Natural killer cell (primary cell): ENCODE results near the gene USPL1. TPM values are rescaled to one million over a fixed set of nuclear protein-coding genes. Genes with fewer than 3 reads are reported as not detected.

Experiments
- ATAC-seq, 3 donors: fragments of 150-1000 bp in 2 of 3; fragments of 200-7000 bp in 1 of 3; cut with Tn5 transposase; 1 replicate in 1 of 3; 2 replicates in 2 of 3; pipeline ENCODE4 v1.10.0; 2021; ENCODE audit warnings: mild to moderate bottlenecking in 2 of 3, moderate library complexity in 2 of 3
- DNase-seq, 2 donors: peaks; one replicate each; pipeline versions ENCODE4 v3.0.0 to v3.0.0-alpha.2; 2013 to 2021; ENCODE audit warnings: mixed read lengths in 1 of 2
- H3K27ac ChIP-seq: one replicate; pipeline ENCODE4 v1.5.1; 2013; ENCODE audit warnings: mild to moderate bottlenecking, low read length
- H3K27me3 ChIP-seq: one replicate; pipeline ENCODE4 v1.6.1; 2013; ENCODE audit warnings: low read length; ENCODE audit not compliant: control insufficient read depth, insufficient read depth
- H3K36me3 ChIP-seq: one replicate; pipeline ENCODE4 v1.6.1; 2013; ENCODE audit warnings: low read length; ENCODE audit not compliant: control insufficient read depth, insufficient read depth
- H3K4me1 ChIP-seq: one replicate; pipeline ENCODE4 v1.6.1; 2013; ENCODE audit warnings: low read length; ENCODE audit not compliant: control insufficient read depth, insufficient read depth
- H3K4me3 ChIP-seq: one replicate; pipeline ENCODE4 v1.5.1; 2013; ENCODE audit warnings: low read length
- H3K9me3 ChIP-seq: one replicate; pipeline ENCODE4 v1.6.1; 2013; ENCODE audit warnings: low read length; ENCODE audit not compliant: control insufficient read depth, insufficient read depth
- H3K27ac Mint-ChIP-seq, 2 donors: one replicate each; pipeline ENCODE4 v1.8.0; 2022; ENCODE audit warnings: mild to moderate bottlenecking in 2 of 2, mixed read lengths in 2 of 2, moderate library complexity in 1 of 2
- H3K27me3 Mint-ChIP-seq, 2 donors: one replicate each; pipeline ENCODE4 v1.8.0; 2022; ENCODE audit warnings: low read depth in 2 of 2, mixed read lengths in 2 of 2
- H3K36me3 Mint-ChIP-seq: one replicate; pipeline ENCODE4 v1.8.0; 2022; ENCODE audit warnings: mixed read lengths
- H3K4me1 Mint-ChIP-seq, 2 donors: one replicate each; pipeline ENCODE4 v1.8.0; 2022; ENCODE audit warnings: mixed read lengths in 2 of 2
- H3K4me3 Mint-ChIP-seq: one replicate; pipeline ENCODE4 v1.8.0; 2022; ENCODE audit warnings: mild to moderate bottlenecking, moderate library complexity, mixed read lengths
- H3K9me3 Mint-ChIP-seq, 2 donors: one replicate each; pipeline ENCODE4 v1.8.0; 2022; ENCODE audit warnings: mixed read lengths in 2 of 2
- CTCF ChIP-seq: fragments of 200-600 bp; IDR thresholded peaks from one replicate; pipeline ENCODE4 v1.8.0; 2022; ENCODE audit warnings: antibody characterized with exemption
- WGBS: methylation state at CpG from one replicate; pipeline ENCODE4 v1.1.7; 2013; ENCODE audit warnings: missing lambda C conversion rate; ENCODE audit not compliant: insufficient coverage; 5-methylcytosine and 5-hydroxymethylcytosine counted together
- intact Hi-C: fragments of 100-400 bp; cut with micrococcal nuclease; formaldehyde crosslinking; loops from one replicate; pipeline ENCODE4 v1.14.2; 2022
- total RNA-seq, 4 donors: library from RNA; stranded (reverse); fragments of 120-200 nt in 1 of 4; gene quantifications; one replicate each; pipeline versions ENCODE4 v1.2.3 to v1.2.4, GENCODE V29; 2013 to 2022

Gene USPL1
- total RNA-seq, 3 donors from 2014 or later (not counting 1 experiment from before 2014, with no cell fraction given): 34.8 to 39.0 (median 36.9) TPM

- Mint-ChIP-seq H3K36me3 (peaks cover 14% of the 10 kb centered on the region), H3K27ac (peak overlapping the region in 1 of 2 donors; percentile 12), H3K9me3 (no peaks in the 10 kb centered on the region), H3K4me1 (peaks cover 18 to 28% of the 10 kb centered on the region in 2 donors), H3K27me3 (no peaks in the 10 kb centered on the region), H3K4me3 (no peak overlapping the region)
- WGBS: no CpG with 5 or more reads among the region's 1 CpG
- H3K27me3 ChIP-seq: no peaks in the 10 kb centered on the region
- no peak for DNase-seq
- no peak for ATAC-seq
- TF ChIP-seq CTCF: no peak
- H3K27ac ChIP-seq: no peak overlapping the region
- no peaks in the 10 kb centered on the region for H3K9me3 ChIP-seq
- peaks cover 59% of the 10 kb centered on the region for H3K36me3 ChIP-seq
- intact Hi-C loops: no loop called here
- H3K4me3 ChIP-seq: no peak overlapping the region
- H3K4me1 ChIP-seq: peaks cover 5% of the 10 kb centered on the region
Measured at GRCh38 chr13:30652746-30653386, 35.1 kb downstream of the USPL1 start.

- intact Hi-C loops: no loop called here
- Mint-ChIP-seq H3K27ac (peak overlapping the region in 1 of 2 donors; percentile 39), H3K9me3 (no peaks in the 10 kb centered on the region), H3K36me3 (peaks cover 16% of the 10 kb centered on the region), H3K4me3 (no peak overlapping the region), H3K4me1 (peaks cover 14 to 22% of the 10 kb centered on the region in 2 donors), H3K27me3 (no peaks in the 10 kb centered on the region)
- Histone ChIP-seq H3K4me3 (no peak overlapping the region), H3K27ac (no peak overlapping the region), H3K27me3 (no peaks in the 10 kb centered on the region), H3K4me1 (peaks cover 5% of the 10 kb centered on the region), H3K36me3 (peaks cover 61% of the 10 kb centered on the region), H3K9me3 (no peaks in the 10 kb centered on the region)
- 17% methylated on average over 1 of the region's 1 CpG for WGBS
- ATAC-seq: peak in 1 of 3 donors; percentile 37
- no peak for TF ChIP-seq CTCF
- DNase-seq: peak in 1 of 2 donors; percentile 48
Measured at GRCh38 chr13:30654430-30654829, 36.7 kb downstream of the USPL1 start.

- Mint-ChIP-seq H3K27me3 (no peaks in the 10 kb centered on the region), H3K27ac (no peak overlapping the region), H3K4me3 (no peak overlapping the region), H3K9me3 (no peaks in the 10 kb centered on the region), H3K4me1 (peaks cover 17 to 23% of the 10 kb centered on the region in 2 donors), H3K36me3 (peaks cover 16% of the 10 kb centered on the region)
- WGBS: 93% methylated on average over 1 of the region's 3 CpGs
- intact Hi-C loops: no loop called here
- Histone ChIP-seq H3K4me3 (no peak overlapping the region), H3K36me3 (peaks cover 54% of the 10 kb centered on the region), H3K27ac (no peak overlapping the region), H3K4me1 (peaks cover 5% of the 10 kb centered on the region), H3K9me3 (no peaks in the 10 kb centered on the region), H3K27me3 (no peaks in the 10 kb centered on the region)
- DNase-seq (no peak), ATAC-seq (no peak)
- TF ChIP-seq CTCF: no peak
Measured at GRCh38 chr13:30656178-30656577, 38.5 kb downstream of the USPL1 start.

- peak overlapping the region in 1 of 2 donors; percentile 6 for H3K27ac Mint-ChIP-seq
- Histone ChIP-seq H3K27me3 (no peaks in the 10 kb centered on the region), H3K4me1 (peaks cover 7% of the 10 kb centered on the region), H3K27ac (peak overlapping the region; percentile 34), H3K4me3 (no peak overlapping the region), H3K36me3 (peaks cover 41% of the 10 kb centered on the region), H3K9me3 (no peaks in the 10 kb centered on the region)
- WGBS: 77% methylated on average over 7 of the region's 7 CpGs
- H3K4me1 Mint-ChIP-seq: peaks cover 5 to 14% of the 10 kb centered on the region in 2 donors
- H3K9me3 Mint-ChIP-seq: no peaks in the 10 kb centered on the region
- H3K36me3 Mint-ChIP-seq: peaks cover 16% of the 10 kb centered on the region
- DNase-seq (no peak), ATAC-seq (no peak)
- no peak for TF ChIP-seq CTCF
- H3K4me3 Mint-ChIP-seq: no peak overlapping the region
- H3K27me3 Mint-ChIP-seq: no peaks in the 10 kb centered on the region
- intact Hi-C loops: no loop called here
Measured at GRCh38 chr13:30659980-30660379, 42.3 kb downstream of the USPL1 start.
